GM21515 (cell line): Measurements from ENCODE around the gene STRN.
"Not testable (repeated sequence)": the region's sequence is repeated elsewhere in the genome, so short reads cannot be mapped to it uniquely, and the experiment has no call there.

Experiments used
- ATAC-seq: cut with Tn5 transposase; IDR thresholded peaks from one replicate; pipeline ENCODE4 v1.9.1; 2021; ENCODE audit not compliant: unreplicated experiment

STRN gene

DNA sequence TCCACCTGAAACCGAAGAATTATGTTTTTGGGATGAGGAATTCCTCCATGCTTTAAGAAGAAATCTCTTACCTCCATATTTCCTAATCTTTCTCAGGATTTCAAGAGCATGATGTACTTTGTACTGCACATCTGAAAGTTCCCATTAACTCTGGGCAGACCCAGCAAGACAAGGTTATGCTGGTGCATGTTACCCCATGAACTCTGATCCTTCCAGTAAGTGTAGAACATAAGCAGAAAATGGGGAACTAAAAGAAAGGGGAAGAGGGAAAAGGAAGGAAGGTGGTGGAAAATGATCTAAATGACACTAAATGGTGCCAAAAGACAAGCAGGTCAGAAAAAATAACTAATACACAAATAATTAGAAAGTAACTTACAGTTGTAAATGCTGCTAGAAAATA lies 50.7 kb downstream of the STRN start:
- ATAC-seq, result no peak

GRCh38 chr2:36912695-36913094 lies 53.6 kb downstream of the STRN start:
- ATAC-seq, result no peak

DNA sequence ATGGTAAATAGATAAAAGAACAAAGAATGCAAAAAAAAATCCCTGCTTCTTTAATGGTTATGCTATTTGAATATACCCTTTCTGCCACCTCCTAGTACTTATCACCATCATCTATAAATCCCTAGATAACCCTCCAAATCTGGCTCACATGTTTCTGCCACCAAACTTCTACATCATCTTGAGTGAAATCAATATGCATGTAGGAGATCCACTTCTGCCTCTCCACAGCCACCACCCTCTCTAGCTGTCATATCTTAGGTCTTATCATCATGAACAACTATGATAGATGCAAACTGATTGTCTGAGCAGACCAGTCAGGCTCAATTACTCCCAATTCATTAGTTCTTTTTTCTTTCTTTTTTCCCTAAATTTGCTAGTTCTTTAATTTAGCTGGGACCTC lies 55.3 kb downstream of the STRN start:
- no peak for ATAC-seq

- ATAC-seq, result no peak
Measured at GRCh38 chr2:36906277-36906676, 60.1 kb downstream of the STRN start.

DNA sequence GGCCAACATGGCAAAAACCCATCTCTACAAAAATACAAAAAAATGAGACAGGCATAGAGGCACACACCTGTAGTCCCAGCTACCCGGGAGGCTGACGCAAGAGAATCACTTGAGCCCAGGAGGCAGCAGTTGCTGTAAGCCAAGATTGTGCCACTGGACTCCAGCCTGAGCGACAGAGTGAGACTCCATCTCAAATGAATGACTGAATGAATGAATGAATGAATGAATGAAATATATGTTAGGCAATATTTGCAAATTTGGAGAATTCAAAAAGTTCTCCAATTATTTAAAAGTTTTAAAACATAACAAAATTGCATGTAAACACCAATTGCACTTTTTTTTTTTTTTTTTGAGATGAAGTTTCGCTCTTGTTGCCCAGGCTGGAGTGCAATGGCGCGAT lies 61.7 kb downstream of the STRN start:
- no peak for ATAC-seq

DNA sequence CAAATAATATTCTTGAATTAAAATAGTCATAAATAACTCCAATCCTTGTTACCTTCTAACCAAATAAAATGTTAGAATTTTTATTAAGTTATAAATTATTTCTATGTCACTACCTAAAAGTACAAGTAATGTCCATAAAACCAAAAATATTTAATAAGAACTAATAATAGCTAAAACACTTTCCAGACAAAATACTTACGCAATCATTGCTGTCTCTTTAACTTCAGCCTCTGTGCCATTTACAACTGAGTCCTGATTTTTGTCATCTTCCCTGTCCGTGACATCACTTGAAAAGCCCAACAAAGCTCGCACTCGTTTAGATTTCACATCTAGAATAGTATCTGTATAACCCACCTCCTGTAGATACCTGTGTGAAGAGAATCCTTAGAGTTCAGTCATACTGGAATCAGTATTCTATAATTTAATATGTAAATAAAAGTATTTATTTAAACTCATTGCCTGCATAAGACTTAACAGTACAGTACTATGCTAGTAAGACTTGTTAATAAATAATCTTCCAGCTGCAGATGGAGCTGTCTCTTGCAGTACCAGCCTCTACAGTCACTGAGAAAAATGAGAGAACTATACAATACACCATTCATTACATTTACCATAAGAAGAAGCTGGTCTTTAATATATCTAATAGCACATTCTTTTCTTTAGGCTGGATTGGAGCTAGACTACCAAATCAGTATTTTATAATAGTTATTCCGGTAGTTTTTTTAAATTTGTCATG lies 63.8 kb downstream of the STRN start:
- ATAC-seq, result no peak

DNA sequence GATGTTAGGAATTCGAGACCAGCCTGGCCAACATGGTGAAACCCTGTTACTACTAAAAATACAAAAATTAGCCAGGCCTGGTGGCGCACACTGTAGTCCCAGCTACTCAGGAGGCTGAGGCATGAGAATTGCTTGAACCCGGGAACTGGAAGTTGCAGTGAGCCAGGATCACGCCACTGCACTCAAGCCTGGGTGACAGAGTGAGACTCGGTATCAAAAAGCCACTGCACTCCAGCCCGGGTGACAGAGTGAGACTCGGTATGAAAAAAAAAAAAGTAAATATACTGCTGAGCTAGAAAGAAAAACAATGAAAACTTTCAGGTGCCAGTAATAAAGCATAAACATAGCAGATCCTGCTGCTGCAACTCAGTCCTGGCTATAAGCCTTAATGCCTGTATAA lies 73.5 kb downstream of the STRN start:
- ATAC-seq, result no peak

GRCh38 chr2:36889795-36890194 lies 76.5 kb downstream of the STRN start:
- ATAC-seq, result no peak

- not testable (repeated sequence) for ATAC-seq
Measured at GRCh38 chr2:36887095-36887494, 79.2 kb downstream of the STRN start.

- ATAC-seq, result no peak
Measured at GRCh38 chr2:36886664-36887063, 79.7 kb downstream of the STRN start.

- no peak for ATAC-seq
Measured at GRCh38 chr2:36885605-36886004, 80.7 kb downstream of the STRN start.

GRCh38 chr2:36882532-36882931 lies 83.8 kb downstream of the STRN start:
- no peak for ATAC-seq

DNA sequence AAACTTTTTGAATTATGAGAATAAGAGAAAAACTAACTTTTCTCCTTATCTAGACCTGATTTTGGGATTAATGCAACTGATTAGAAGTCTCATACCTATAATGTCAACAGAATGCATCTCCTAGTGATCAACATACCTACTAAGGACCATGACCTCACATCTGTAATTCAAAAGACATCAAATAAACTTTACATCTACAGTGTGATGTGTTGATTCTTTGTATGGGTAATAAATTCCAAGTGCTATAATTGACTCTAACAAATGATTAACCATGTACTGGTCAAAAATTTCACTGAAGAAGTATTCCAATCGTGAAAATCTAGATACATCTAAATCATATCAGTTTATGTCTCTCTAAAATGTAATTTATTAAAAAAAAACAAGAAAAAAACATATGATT lies 84.5 kb downstream of the STRN start:
- no peak for ATAC-seq

GRCh38 chr2:36878429-36878828 lies 87.9 kb downstream of the STRN start:
- ATAC-seq, result no peak

- no peak for ATAC-seq
Measured at GRCh38 chr2:36871068-36871707, 95.1 kb downstream of the STRN start.

- no peak for ATAC-seq
Measured at GRCh38 chr2:36869606-36870005, 96.7 kb downstream of the STRN start.

GRCh38 chr2:36861896-36862295 lies 104.4 kb downstream of the STRN start:
- no peak for ATAC-seq

GRCh38 chr2:36859366-36859792 lies 107.0 kb downstream of the STRN start:
- no peak for ATAC-seq

DNA sequence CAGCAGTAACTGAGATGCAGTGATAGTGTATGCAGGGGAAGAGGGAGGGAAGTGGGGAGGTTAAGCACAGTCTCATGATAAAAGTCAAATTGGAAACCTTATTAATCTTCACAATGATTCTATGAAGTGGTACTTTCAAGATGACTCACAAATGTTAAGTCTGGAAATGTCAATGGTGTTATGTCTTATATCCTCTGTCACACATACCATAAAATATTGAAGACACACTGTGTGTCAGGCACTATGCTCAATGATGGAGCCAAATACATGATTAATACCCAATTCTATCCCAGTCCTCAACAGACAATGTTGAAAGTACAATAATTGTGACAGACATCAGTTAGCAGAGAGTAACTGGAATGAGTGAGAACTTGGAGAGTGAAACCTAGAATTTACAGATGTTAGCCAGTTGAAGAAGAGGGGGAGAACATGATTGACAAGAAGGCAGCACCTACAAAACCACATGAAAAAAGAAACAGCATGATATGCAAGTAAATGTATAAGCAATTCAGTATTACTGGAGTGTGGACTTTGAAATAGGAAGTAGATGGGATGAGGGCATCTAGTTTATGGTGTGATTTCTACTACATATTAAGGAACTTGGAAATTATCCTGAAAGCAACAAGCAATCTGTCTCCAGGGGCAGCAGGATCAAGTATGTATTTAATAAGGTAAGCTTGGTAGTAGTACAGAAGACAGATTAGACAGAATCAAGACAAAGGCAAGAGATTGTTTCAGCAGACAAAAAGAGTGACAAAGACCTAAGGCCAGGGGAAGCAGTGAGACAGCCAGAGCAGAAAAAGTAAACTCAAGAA lies 107.6 kb downstream of the STRN start:
- no peak for ATAC-seq

- no peak for ATAC-seq
Measured at GRCh38 chr2:36857713-36858112, 108.6 kb downstream of the STRN start.

- ATAC-seq, result no peak
Measured at GRCh38 chr2:36855429-36855828, 110.9 kb downstream of the STRN start.

DNA sequence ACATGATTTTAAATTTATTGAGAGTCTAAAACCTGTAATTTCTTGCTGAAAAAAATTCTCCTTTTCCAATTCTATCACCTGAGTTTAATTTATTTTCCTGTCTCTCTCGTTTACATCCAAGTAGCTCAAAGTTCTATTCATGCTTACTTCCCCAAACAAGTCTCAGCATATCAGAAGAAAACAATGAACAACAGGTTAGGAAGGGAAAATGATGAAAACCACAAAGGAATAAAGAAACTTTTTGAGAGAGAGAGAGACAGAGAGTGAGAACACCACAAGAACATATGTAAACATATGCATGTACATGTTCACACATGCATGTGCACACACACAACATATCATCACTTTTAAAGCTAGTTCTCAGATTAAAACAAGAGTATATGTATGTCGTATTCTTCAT lies 112.1 kb downstream of the STRN start:
- no peak for ATAC-seq
